Coronary artery (tissue), 2 donors: ENCODE results near the gene UNC79.

Source experiments
- DNase-seq: peaks from one replicate; pipeline ENCODE4 v3.0.0-alpha.2; 2017; ENCODE audit warnings: low spot score
- H3K27ac ChIP-seq, 2 donors: fragments of 200-600 bp; sonication (generic); one replicate each; pipeline ENCODE4 v1.5.1; 2016 to 2019
- H3K4me3 ChIP-seq: fragments of 200-600 bp; sonication (generic); 2 replicates; pipeline ENCODE4 v1.5.1; 2016; ENCODE audit warnings: mild to moderate bottlenecking, moderate library complexity
- TF ChIP-seq, protein P1 (sequence below): fragments of 200-600 bp; sonication (generic); IDR thresholded peaks from one replicate; pipeline ENCODE4 v1.5.1; 2019; ENCODE audit warnings: antibody characterized with exemption

The UNC79 gene

DNA sequence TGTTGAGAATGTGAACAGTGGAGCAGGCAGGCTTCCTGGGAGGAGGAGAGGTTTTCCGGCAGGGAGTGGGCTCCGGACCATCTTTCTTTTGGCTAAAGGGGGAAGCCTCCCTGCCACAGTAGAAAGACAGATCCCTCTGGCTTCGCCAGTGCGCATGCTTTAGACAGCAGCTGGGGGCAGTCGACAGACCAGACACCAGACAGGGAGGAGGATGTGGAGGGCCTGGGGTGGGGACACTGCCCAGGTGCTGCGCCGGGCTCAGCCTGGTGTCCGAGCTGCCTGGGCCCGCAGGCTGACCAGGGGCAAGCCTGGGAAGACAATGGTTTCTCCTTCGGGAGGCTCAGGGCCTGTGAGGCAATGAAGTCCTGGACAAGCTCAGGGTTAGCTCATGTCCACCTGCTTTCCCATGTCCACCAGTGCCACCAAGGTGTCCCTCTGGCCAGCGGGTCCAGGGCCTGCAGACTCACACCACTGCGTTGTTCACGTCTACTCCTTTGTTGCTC lies 290.3 kb downstream of the UNC79 start:
- TF ChIP-seq, protein P1, sequence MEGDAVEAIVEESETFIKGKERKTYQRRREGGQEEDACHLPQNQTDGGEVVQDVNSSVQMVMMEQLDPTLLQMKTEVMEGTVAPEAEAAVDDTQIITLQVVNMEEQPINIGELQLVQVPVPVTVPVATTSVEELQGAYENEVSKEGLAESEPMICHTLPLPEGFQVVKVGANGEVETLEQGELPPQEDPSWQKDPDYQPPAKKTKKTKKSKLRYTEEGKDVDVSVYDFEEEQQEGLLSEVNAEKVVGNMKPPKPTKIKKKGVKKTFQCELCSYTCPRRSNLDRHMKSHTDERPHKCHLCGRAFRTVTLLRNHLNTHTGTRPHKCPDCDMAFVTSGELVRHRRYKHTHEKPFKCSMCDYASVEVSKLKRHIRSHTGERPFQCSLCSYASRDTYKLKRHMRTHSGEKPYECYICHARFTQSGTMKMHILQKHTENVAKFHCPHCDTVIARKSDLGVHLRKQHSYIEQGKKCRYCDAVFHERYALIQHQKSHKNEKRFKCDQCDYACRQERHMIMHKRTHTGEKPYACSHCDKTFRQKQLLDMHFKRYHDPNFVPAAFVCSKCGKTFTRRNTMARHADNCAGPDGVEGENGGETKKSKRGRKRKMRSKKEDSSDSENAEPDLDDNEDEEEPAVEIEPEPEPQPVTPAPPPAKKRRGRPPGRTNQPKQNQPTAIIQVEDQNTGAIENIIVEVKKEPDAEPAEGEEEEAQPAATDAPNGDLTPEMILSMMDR: no peak
- peak; percentile 54 for DNase-seq

DNA sequence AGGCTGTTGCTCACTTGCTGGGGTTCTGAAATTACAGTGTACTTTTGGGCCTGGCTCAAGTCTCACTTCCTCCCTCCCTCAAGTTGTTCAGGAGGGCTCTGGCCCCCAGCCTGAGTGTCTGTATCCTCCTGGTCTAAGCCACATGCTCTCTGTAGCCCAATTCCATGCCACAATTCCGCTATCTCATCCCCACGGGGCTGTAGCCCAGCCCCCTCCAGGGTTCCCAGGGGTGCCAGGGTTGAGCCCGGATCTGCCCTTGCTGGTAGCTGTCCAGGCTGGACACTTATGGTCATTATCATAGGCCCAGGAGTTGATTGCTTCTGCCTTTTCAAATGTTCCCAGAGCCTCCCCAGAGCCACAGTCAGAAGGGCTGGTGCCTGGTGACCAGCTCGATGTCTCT lies 292.3 kb downstream of the UNC79 start:
- DNase-seq: peak; percentile 43
- Histone ChIP-seq H3K4me3 (no peak overlapping the region), H3K27ac (no peak overlapping the region)
- TF ChIP-seq, protein P1: no peak

More for the DNA sequence above, 290.3 kb downstream of the UNC79 start:
- H3K4me3 ChIP-seq: no peak overlapping the region
- H3K27ac ChIP-seq: no peak overlapping the region

DNA sequence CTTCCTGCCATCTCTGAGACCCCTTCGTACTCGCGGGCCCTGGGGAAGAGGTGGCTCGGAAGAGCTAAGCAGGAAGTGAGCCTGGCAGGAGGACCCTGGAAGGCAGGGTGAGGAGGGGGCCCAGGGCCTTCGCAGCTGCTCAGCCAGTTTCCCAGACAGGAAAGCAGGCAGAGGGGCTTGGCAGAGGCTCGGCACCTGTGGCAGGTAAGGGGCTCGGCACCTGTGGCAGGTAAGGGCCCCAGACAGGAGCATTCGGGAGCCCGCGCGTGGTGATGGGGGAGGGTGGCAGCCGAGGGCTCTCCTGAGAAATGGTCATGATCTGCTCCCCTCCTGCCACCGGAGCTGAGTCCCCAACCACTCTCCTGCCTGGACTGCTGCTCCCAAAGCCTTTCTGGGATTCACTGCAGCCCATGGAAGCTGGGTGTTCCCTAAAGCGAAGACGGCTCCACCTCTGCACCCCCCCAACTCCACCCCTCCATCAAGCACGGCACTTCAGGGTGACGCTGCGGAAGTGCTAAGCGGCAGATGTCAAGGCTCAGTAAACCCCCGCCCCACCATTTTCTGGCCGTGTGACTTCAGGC lies 294.4 kb downstream of the UNC79 start:
- DNase-seq: no peak
- no peak overlapping the region for H3K4me3 ChIP-seq
- TF ChIP-seq, protein P1: no peak
- no peak overlapping the region for H3K27ac ChIP-seq

DNA sequence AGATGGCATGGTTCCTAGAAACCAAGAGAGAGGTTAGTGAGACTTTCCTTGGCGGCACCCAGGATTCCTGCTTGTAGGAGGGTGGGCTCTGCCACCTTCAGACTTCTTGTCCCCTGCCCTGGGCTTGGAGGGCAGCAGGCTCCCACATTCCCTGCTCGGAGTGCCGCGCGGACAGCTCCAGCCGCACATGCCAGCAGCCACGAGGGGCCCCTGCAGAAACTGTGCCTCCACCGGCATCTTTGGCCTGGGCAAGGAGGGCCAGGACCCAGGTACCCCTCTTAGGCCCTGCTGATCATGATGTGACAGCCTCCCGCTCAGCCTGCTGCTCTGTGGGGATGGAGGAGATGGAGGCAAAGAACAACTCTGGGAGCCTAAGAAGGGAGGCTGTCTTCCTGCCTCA lies 295.3 kb downstream of the UNC79 start:
- TF ChIP-seq, protein P1: no peak
- DNase-seq: no peak
- Histone ChIP-seq H3K27ac (no peak overlapping the region), H3K4me3 (no peak overlapping the region)

DNA sequence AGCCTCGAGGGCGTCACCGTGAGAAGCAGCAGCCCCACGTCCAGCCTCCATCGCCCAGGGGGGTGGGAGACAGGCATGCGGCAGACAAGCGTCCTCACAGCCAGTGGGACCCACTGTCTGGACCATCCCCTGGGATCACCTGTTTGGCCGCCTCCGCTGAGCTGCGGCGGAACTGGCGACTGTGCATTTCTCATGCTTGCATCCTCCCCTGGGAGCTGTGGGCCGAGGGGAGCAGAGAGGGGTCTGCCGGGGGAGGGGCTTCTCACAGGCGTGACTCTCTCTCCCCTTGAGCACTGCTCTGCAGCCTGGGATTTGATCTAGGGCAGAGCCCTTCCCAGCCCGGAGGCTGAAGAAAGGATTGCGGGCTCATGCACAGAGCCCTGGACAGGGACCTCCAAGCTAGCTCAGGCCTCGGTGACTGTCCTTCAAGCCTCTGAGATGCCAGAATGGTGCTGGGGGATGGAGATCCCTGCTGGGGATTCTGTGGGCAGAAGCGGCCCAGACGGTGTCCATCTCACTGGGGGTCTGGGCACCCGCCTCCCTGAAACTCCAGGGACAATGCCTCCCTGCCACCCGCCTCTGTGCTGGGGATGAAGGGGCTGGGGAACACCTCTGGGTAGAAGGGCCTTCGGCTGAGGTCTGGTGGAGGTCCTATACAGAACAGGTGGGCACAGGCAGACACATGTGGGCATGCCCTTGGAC lies 296.5 kb downstream of the UNC79 start:
- Histone ChIP-seq H3K4me3 (no peak overlapping the region), H3K27ac (no peak overlapping the region)
- TF ChIP-seq, protein P1: no peak
- DNase-seq: no peak

DNA sequence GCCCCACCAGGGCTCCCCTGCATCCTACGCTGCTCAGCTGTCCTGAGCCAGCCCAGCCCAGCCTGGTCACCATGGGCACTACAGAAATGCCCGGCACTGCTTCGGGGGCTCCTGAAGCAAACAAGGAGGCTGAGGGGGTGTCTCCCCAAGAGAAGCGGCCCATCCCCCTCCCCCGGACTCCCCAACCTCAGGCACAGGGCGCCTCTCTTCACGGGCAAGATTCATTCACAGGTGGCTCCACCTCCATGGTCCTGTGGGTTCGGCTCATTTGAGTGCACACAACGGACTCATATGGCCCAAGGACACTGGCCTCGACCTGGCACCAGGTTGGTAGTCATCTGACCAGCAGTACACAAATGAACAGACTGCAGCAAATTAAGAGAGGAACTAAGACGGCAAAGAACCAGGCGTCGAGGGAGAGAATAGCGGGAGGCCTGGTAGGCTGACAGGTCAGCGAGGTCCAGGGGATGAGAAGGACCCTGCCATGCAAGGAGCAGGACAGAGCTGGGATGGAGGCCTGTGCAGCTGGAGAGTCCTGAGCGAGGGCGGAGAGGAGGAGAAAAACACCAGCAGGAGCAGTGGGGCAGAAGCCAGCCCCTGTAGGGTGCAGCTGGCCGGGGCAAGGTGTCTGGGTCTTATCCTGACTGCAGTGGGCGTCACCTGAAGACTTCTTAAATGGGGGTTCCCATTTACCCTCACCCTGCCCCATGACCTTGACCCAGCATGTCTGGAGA lies 297.3 kb downstream of the UNC79 start:
- DNase-seq: no peak
- TF ChIP-seq, protein P1: no peak
- Histone ChIP-seq H3K4me3 (no peak overlapping the region), H3K27ac (no peak overlapping the region)
